Measurements from ENCODE around the gene PRR18.

DNA sequence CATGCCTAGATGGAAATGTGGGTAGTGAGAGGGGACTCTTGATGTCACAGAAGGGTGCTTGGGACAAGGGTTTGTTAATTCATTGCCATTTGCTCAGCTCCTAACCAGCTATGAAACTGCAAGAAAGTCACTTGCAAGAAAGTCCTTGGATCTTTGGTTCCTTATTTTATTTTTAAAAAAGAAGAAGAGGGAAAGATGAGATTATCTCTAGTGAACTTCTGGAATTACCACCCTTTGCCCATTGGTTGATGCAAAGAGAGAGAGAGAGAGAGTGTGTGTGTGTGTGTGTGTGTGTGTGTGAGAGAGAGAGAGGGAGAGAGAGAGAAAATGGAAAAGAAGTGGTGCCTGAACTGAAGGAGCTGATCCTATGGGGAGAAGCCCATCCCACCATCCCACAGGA, 38.8 kb upstream of the PRR18 start:
- TF ChIP-seq, protein P1, sequence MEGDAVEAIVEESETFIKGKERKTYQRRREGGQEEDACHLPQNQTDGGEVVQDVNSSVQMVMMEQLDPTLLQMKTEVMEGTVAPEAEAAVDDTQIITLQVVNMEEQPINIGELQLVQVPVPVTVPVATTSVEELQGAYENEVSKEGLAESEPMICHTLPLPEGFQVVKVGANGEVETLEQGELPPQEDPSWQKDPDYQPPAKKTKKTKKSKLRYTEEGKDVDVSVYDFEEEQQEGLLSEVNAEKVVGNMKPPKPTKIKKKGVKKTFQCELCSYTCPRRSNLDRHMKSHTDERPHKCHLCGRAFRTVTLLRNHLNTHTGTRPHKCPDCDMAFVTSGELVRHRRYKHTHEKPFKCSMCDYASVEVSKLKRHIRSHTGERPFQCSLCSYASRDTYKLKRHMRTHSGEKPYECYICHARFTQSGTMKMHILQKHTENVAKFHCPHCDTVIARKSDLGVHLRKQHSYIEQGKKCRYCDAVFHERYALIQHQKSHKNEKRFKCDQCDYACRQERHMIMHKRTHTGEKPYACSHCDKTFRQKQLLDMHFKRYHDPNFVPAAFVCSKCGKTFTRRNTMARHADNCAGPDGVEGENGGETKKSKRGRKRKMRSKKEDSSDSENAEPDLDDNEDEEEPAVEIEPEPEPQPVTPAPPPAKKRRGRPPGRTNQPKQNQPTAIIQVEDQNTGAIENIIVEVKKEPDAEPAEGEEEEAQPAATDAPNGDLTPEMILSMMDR (conservative IDR thresholded peaks at IDR 0.05), result no peak
- TF ChIP-seq EZH2 (IDR thresholded peaks at IDR 0.05; ENCODE audit: low read depth), result no peak

All from PC-9 (cell line).